HG03378 (cell line): ENCODE data around the gene SETDB1.

Experiments used
- ATAC-seq: cut with Tn5 transposase; IDR thresholded peaks from one replicate; pipeline ENCODE4 v1.9.1; 2021; ENCODE audit warnings: mild to moderate bottlenecking, moderate library complexity; ENCODE audit not compliant: unreplicated experiment

The SETDB1 gene

DNA sequence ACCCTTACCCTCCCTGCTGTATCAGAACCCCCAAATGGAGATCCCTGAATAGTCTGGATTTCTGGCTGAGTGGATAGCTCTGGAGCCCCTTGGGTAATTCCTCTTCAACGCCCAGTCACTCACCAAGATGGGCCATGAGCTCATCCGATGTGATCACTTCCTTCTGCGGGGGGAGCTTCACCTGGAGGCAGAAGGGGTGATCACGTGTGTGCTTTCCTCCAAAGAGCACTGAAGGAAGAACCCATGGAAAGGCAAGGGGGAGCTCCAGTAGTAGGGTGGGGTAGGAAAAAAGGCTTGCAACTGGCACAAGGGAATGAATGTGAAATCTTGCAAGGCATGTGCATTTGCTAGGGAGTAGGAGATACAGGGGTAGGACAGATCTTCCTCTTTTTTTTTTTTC is 75.4 kb downstream of the SETDB1 start:
- no peak for ATAC-seq

DNA sequence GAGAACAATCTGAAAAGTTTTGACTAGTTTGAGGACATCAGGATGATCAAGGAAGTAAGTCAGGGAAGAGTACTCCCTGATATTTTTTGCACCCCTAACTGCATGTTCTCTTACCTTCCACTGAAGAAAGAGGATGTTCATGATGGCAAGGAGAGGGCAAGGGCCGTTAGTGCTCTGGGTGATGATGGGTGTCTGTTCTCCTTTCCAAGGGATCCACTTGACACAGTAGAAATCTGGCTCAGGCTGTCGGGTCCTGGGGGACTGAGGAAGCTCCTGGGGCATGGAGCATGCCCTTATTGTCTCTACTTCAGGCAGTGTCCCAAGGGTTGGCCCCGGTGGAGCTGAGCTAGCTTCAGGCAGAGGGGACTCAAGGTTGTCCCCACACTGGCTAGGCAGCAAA is 75.9 kb downstream of the SETDB1 start:
- ATAC-seq: no peak

DNA sequence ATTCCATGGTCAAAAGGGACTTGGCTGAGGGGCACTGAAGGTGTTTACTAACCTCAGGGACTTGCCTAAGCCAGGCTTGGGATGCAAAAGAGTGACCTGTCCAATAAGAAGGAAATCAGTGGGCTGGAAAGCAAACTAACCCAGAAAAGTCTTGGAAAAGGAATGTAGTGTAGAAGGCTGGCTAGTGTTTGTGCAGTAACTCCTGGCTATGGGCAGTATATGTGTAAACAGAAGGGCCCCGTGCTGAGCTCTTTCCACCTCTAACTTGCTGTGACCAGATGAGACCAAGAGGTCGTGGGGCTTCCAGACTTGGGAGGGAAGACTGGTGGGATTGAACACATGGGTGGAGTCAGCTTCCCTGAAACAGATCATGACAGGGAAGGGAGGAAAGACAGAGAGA is 76.4 kb downstream of the SETDB1 start:
- no peak for ATAC-seq

DNA sequence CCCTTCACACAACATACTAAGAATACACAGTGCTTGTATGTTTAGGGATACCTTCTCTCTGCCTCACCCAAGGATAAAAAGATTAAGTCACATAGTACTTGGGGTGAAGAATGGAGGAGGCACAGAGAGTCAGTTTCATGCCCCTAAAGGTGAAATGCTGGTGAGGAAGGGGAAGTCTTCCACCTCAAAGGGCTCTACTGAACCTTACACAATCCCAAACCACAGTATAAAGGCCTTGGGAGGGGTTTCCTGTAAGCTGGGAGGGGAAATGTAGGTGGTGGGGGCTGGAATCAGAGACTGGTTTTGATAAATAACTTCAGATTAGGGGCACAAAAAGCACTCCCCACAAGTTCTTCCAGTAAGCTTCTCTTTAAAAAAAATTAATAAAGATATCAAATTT is 77.0 kb downstream of the SETDB1 start:
- ATAC-seq: no peak

DNA sequence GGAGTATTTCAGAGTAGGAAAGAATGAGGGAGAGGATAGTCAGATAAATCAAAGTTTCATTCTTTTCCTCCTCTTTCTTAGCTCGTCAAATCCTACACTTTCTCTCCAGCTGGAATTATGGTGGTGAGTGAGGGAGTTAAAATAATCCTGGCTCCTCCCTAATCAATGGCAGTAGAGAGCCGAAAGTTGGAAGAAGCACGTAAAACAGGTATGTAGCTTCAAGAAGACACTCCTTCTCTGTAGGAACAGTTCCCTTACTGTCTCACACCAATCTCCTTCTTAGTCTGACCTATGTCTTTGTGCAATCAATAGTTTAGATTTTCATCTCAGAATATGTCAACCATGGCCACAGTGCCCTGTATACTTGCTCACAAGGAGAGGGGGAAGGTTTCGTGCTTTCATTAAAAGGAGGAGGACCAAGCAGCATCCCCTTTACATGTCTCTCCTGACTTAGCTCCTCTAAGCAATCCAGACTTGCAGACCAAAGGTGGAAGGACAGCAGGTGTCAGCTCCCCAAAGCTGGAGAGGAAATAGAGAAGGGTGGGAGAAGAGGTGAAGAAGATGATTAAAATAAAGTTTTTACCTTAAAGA is 79.7 kb downstream of the SETDB1 start:
- no peak for ATAC-seq

DNA sequence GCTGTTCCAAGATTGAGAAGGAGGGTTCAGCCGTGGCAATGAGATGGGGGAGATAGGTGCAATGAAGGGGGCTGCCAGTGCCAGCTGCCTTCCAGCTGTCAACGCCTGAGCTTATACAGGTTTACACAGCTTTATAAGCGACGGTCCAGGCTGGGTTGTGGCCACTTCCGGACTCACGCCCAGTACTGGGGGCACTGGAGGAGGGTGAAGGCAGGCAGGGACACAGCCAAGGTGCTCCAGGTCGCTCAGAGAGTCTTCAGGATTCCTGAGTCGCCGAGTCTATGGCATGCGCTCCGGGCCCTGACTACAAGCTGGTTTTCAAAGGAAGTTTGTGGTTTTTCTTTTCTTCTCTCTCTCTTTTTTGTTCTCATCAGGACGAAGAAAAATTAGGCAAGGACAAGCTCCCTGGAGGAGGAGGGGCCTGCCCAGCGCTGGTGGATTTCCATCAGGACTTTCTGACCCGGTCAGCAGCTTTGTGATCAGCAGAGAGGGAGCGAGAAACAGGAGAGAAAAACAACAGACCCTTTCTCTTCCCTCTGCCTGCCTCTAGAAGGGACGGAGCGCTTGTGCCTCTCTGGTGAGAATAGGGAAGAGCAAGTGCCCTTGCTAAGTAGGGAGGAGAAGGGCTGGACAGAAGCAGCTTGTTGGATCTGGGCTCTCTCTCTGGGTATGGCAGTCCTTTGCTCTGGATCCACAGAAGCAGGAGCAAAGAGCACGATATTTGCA is 80.3 kb downstream of the SETDB1 start, which contains the start of gene MINDY1:
Gene MINDY1 (minus strand): TSS at position 576 of the 726 bp plus-strand sequence. CDS start 4,285 bp downstream, outside the sequence.
- peak; percentile 52 for ATAC-seq

DNA sequence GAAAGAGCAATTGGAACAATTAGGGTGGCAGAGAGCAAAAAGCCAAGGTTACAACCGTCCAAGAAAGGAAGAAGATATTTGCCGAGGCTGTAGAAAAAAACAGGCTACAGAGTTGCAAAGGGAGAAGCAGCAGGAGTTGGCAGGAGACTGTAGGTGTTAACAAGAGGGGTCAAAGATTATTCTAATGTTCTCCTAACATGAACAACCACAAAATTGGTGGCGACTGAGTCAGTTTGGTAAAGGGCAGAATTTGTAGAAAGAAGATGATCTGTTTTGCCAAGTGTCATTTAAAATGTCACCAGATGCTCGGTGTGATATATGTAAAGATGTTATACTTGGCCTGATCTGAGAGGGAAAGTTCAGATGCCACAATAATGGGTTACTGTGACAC is 81.7 kb downstream of the SETDB1 start:
- no peak for ATAC-seq

DNA sequence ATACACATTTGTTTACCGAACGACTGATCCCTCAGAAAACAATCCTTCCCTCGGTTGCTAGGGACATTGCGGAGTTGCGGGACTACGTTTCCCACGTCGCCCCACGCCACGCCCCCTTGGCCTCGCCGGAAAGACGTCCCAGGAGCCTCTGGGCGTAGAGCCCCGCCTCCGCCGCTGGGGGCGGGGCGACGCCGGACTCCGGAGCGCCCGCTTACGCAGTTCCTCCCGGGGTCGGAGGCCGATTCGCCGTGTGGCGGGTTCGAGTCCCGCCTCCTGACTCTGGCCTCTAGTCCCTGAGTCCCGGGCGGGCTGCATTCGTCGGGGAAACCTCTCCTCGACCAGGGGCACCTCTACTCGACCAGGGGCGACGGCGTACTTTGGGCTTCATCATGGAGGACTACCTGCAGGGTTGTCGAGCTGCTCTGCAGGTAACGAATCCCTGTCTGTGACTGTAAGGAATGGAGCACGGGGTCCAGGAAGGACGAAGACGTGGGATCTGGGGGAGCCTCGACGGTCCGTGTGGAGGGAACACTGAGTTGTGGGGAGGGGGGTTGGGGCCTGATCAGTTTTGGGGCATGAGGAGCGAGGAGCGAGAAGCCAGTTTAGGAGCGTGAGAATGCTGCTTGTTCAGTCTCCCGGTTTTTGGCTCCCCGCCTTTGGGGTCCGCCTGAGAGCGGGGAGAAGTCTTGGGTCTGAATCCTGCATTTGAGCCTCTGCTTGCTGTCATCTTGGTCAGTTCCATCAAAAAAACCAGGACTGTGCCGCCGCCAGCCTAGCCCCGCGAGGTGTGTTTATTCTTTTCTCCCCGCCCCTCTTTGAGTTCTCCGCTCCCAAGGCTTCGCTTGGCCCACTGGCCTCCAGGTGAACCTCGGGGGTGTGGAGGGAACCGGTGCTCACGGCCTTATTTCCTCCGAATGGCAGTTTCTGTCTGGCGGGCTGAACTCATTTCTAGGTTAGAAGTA is 82.4 kb downstream of the SETDB1 start, which contains the start of gene PRUNE1:
Gene PRUNE1 (plus strand): TSS at position 206 of the 962 bp plus-strand sequence. CDS start 184 bp downstream, at position 390.
- peak; percentile 47 for ATAC-seq

DNA sequence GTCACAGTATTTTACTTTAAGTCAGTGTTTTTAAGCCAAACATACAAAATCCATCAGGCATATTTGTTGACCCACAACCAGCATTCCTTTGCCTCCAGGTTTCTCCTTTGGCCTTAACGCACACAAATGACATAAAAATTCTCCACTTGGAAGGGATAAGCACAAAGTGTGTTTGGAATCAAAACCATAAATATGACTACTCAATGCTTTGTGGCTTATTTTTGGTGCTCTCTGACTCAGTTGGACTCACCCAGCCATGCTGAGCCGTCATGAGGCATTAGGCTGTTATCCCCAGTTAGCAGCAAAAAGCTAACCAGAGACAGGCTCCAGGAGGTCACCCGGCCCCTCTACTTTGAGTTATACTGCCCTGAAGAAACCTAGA is 83.0 kb downstream of the SETDB1 start:
- ATAC-seq: no peak

DNA sequence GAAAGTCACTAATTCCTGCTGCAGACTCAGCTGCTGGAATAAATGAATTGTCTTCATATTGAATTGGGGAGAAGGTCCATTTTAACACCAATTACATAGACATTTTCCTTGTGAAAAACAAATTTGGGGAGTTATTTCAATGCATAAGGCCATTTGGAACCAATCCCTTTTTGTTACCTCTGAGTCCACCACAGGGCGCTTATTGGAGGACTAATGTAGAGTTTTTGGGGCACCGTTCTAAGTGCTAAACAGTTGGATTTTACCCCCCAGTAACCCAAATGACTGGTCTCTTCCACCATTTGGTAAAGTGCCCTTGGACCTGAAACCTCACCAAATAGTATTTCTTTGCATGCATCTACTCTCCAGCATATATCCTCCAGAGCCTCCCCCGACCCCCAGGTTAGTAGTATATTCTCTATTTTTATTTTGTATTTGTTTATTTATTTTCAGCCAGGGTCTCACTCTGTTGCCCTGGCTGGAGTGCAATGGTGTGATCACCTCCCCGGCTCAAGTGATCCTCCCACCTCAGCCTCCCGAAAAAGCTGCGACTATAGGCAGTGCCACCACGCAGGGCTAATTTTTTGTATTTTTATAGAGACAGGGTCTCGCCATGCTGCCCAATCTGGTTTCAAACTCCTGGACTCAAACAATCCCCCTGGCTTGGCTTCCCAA is 83.6 kb downstream of the SETDB1 start:
- ATAC-seq: no peak

DNA sequence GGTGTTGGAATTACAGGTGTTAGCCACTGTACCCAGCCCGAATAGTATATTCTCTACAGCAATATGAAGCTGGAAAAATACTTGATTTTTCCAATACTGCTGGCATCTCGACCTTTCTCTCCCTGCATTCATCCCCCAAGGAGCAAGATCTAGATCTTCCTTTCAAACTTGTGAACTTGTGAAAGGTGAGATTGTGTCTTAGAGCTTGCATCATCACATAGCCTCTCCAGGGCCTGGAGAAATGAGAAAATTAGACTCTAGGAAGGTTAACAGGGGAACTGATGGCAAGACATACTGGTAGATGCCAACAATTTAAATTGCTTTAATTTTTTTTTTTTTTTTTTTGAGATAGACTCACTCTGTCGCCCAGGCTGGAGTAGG is 84.2 kb downstream of the SETDB1 start:
- no peak for ATAC-seq

DNA sequence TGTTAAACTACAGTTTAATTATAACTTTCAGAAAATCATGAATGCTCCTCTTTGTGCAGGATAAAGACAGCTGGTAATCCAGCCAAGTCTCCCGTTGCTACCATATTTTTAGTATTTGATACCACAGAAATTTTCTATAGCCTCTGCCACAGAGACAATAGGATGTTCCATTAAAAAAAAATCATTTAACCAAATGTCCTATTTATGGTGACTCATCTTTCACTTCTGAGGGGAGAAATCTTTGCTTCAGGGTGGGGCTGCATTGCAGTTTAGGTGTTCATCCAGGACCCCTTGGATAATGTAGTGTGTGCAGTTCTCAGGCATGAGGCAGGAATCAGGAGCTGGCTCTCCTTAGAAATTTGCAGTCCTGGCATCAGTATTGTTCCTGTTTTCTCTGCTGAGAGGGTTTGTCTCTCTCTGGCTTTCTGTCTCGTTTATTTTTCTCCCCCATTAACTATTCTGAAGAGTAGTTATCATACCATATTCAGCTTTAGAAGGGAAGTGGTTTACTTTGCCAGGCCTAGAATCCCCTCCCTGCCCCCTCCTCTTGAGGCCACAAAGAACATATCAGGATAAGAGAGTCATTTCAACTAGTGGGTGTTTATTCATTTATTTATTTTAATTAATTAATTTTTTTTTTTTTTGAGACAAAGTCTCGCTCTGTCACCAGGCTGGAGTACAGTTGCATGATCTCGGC is 85.1 kb downstream of the SETDB1 start:
- no peak for ATAC-seq

DNA sequence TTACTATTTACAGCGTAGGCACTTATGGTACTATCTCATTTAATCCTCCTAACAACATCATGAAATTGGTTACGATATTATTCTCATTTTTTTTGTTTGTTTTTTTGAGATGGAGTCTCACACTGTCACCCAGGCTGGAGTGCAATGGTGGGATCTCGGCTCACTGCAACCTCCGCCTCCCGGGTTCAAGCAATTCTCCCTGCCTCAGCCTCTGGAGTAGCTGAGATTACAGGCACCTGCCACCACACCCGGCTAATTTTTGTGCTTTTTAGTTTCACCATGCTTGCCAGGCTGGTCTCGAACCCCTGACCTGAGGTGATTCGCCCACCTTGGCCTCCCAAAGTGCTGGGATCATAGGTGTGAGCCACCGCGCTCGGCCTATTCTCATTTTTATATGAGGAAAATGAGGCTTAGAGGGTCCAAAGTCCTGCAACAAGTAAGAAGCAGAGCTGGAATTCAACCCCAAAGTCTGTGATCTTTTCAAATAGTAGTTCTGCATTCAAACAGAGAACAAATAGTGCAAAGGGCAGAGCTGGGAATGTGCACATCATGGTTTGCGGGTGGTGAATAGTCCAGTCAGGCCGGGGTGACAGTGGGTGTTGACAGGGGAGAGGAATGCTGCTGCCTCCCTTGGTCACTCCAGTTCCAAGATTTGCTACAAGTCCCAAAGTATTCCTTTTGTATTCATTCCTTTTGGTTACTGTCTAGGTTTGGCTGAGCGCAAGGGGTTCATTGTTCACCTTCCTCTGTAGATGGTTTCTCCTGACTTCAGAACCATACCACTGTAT is 86.7 kb downstream of the SETDB1 start:
- ATAC-seq: no peak

DNA sequence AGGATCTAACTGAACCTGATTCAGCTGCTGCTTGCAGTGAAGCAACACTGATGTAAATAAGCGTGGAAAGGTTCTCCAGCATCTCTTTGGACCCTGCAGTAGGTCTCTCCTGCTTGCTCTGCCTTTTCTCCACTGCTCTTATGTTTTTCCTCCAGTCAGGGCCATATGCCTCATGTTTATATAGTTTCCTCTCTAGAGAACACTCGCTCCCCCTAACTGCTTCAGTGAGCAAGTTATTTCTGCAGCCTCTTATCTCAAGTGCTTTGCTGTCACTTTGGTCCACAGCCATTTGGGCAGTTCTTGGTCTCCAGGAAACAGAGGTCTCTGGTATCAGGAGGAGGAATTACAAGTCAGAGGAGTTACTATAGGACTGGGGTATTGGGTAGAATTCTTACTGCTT is 87.4 kb downstream of the SETDB1 start:
- no peak for ATAC-seq
